ENCODE results near the gene CORO2A.

The CORO2A gene

DNA sequence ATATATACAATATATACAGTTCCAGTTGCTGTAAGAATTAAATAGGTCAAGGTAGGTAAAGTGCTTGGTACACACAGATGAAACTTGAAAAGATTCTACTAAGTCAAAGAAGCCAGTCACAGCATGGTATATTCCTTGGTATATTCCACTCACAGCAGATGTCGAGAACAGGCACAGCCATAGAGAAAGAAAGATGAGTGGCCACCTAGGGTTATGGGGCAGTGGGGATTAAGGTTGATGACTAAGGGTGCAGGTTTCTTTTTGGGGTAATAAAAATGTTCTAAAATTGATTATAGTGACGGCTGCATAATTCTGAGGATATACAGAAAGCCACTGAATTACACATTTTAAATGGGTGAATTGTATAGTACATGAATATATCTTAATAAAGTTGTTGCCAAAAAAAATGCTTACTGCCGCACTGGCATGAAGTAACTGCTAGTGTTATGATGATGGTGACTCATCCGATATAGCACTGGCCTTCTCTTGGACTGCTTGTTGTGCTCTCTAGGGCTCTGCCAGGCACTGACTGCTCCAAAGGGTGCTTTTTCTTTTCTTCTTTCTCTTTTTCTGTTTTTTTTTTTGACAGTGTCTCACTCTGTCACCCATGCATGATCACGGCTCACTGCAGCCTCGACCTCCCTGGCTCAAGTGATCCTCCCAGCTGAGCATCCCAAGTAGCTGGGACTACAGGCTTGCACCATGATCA is 39.5 kb upstream of the CORO2A start:
- ChIA-PET POLR2A (interaction anchor here (0.6 kb wide), 2 partner anchors 17 to 23 kb away, joined by 3 read pairs; partner anchors contain the start of gene TBC1D2), CTCF (interaction anchor here (2.1 kb wide), 1 partner anchor 10 kb away, joined by 11 read pairs; no protein-coding TSS in a partner anchor)
- Histone ChIP-seq H3K9me3 (ENCODE audit: control insufficient read depth, insufficient read depth, low read depth, low read length) (no peaks in the 10 kb centered on the region), H3K27ac (ENCODE audit: extremely low read depth, low read depth, low read length) (no peak overlapping the region), H3K4me1 (ENCODE audit: control insufficient read depth, insufficient read depth, low read length) (no peaks in the 10 kb centered on the region), H3K36me3 (ENCODE audit: control insufficient read depth in 2 of 2, insufficient read depth in 1 of 2, low read length in 2 of 2) (peaks cover 0 to 7% of the 10 kb centered on the region in 2 experiments; a peak in 1 of 3 replicates), H3K4me3 (ENCODE audit: low read depth, low read length) (no peak overlapping the region)
- TF ChIP-seq, protein P1, sequence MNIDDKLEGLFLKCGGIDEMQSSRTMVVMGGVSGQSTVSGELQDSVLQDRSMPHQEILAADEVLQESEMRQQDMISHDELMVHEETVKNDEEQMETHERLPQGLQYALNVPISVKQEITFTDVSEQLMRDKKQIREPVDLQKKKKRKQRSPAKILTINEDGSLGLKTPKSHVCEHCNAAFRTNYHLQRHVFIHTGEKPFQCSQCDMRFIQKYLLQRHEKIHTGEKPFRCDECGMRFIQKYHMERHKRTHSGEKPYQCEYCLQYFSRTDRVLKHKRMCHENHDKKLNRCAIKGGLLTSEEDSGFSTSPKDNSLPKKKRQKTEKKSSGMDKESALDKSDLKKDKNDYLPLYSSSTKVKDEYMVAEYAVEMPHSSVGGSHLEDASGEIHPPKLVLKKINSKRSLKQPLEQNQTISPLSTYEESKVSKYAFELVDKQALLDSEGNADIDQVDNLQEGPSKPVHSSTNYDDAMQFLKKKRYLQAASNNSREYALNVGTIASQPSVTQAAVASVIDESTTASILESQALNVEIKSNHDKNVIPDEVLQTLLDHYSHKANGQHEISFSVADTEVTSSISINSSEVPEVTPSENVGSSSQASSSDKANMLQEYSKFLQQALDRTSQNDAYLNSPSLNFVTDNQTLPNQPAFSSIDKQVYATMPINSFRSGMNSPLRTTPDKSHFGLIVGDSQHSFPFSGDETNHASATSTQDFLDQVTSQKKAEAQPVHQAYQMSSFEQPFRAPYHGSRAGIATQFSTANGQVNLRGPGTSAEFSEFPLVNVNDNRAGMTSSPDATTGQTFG (tag by site-specific recombination; IDR thresholded peaks at IDR 0.05; ENCODE audit: borderline replicate concordance), result no peak
- TF ChIP-seq, protein P2, sequence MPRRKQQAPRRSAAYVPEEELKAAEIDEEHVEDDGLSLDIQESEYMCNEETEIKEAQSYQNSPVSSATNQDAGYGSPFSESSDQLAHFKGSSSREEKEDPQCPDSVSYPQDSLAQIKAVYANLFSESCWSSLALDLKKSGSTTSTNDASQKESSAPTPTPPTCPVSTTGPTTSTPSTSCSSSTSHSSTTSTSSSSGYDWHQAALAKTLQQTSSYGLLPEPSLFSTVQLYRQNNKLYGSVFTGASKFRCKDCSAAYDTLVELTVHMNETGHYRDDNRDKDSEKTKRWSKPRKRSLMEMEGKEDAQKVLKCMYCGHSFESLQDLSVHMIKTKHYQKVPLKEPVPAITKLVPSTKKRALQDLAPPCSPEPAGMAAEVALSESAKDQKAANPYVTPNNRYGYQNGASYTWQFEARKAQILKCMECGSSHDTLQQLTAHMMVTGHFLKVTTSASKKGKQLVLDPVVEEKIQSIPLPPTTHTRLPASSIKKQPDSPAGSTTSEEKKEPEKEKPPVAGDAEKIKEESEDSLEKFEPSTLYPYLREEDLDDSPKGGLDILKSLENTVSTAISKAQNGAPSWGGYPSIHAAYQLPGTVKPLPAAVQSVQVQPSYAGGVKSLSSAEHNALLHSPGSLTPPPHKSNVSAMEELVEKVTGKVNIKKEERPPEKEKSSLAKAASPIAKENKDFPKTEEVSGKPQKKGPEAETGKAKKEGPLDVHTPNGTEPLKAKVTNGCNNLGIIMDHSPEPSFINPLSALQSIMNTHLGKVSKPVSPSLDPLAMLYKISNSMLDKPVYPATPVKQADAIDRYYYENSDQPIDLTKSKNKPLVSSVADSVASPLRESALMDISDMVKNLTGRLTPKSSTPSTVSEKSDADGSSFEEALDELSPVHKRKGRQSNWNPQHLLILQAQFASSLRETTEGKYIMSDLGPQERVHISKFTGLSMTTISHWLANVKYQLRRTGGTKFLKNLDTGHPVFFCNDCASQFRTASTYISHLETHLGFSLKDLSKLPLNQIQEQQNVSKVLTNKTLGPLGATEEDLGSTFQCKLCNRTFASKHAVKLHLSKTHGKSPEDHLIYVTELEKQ (tag by site-specific recombination; IDR thresholded peaks at IDR 0.05; ENCODE audit: borderline replicate concordance), result no peak
- no peak for TF ChIP-seq ZNF530 (tag by site-specific recombination; IDR thresholded peaks at IDR 0.05; ENCODE audit: low read depth)
- no peak for TF ChIP-seq ZNF10 (tag by site-specific recombination; IDR thresholded peaks at IDR 0.05)
- no peak for TF ChIP-seq KLF1 (tag by site-specific recombination; IDR thresholded peaks at IDR 0.05)
- TF ChIP-seq, protein P3, sequence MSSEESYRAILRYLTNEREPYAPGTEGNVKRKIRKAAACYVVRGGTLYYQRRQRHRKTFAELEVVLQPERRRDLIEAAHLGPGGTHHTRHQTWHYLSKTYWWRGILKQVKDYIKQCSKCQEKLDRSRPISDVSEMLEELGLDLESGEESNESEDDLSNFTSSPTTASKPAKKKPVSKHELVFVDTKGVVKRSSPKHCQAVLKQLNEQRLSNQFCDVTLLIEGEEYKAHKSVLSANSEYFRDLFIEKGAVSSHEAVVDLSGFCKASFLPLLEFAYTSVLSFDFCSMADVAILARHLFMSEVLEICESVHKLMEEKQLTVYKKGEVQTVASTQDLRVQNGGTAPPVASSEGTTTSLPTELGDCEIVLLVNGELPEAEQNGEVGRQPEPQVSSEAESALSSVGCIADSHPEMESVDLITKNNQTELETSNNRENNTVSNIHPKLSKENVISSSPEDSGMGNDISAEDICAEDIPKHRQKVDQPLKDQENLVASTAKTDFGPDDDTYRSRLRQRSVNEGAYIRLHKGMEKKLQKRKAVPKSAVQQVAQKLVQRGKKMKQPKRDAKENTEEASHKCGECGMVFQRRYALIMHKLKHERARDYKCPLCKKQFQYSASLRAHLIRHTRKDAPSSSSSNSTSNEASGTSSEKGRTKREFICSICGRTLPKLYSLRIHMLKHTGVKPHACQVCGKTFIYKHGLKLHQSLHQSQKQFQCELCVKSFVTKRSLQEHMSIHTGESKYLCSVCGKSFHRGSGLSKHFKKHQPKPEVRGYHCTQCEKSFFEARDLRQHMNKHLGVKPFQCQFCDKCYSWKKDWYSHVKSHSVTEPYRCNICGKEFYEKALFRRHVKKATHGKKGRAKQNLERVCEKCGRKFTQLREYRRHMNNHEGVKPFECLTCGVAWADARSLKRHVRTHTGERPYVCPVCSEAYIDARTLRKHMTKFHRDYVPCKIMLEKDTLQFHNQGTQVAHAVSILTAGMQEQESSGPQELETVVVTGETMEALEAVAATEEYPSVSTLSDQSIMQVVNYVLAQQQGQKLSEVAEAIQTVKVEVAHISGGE (tag by site-specific recombination; conservative IDR thresholded peaks at IDR 0.05; ENCODE audit: low read depth), result no peak
- no peak for TF ChIP-seq ZNF660 (tag by site-specific recombination; IDR thresholded peaks at IDR 0.05)
- TF ChIP-seq ZNF571 (tag by site-specific recombination; IDR thresholded peaks at IDR 0.05), result no peak
- TF ChIP-seq ZIC2 (tag by site-specific recombination; IDR thresholded peaks at IDR 0.05), result peak; percentile 32; the same call in 1 of the 2 replicates
- 0 out of 2 replicates have a peak, but pooled peaks have one; percentile 42 for TF ChIP-seq ZNF600 (tag by site-specific recombination; IDR thresholded peaks at IDR 0.05)
- TF ChIP-seq ZNF239 (tag by site-specific recombination; IDR thresholded peaks at IDR 0.05), result no peak
- no peak for TF ChIP-seq ZSCAN16 (tag by site-specific recombination; IDR thresholded peaks at IDR 0.05)
- no peak for TF ChIP-seq ZXDB (tag by site-specific recombination; IDR thresholded peaks at IDR 0.05)
- TF ChIP-seq ZNF23 (tag by site-specific recombination; IDR thresholded peaks at IDR 0.05; ENCODE audit: borderline replicate concordance), result no peak
- TF ChIP-seq ZNF426 (tag by site-specific recombination; IDR thresholded peaks at IDR 0.05), result no peak
- no peak for TF ChIP-seq ZNF350 (tag by site-specific recombination; IDR thresholded peaks at IDR 0.05)
- TF ChIP-seq ZFP3 (tag by site-specific recombination; IDR thresholded peaks at IDR 0.05; ENCODE audit: low read depth), result no peak
